H1 (cell line): ENCODE results near the gene FMNL2. TPM values are rescaled to one million over a fixed set of nuclear protein-coding genes. Genes with fewer than 3 reads are reported as not detected.
A peak's percentile ranks its signal among the peaks of the same experiment; 100 is the strongest.

Source experiments
- CTCF ChIA-PET: fragments of 300-600 bp; sonication (Branson Sonifier 250); formaldehyde crosslinking; loops from one replicate; lab custom pipeline; 2021; ENCODE audit not compliant: partially characterized antibody; lab: Charles Lee
- POLR2A ChIA-PET: fragments of 300-600 bp; sonication (Branson Sonifier 250); formaldehyde crosslinking; loops from one replicate; lab custom pipeline; 2021; ENCODE audit warnings: inconsistent platforms; ENCODE audit not compliant: partially characterized antibody; lab: Charles Lee
- DNase-seq, 2 experiments: peaks; one replicate each; pipeline versions ENCODE4 v3.0.0 to v3.0.0-alpha.2; 2010 to 2022; ENCODE audit warnings: low spot score in 2 of 2, low read depth in 1 of 2, mixed read lengths in 1 of 2
- FAIRE-seq: peaks from 2 replicates; lab custom pipeline; 2011; peaks lifted over from hg19 to GRCh38; lab: Jason Lieb, UNC
- H2AFZ ChIP-seq: 2 replicates; pipeline ENCODE4 v1.8.1; 2012; ENCODE audit warnings: low read length, inconsistent platforms
- H2AK5ac ChIP-seq: 2 replicates; pipeline ENCODE4 v1.6.1; 2013; ENCODE audit warnings: low read depth, low read length
- H2BK120ac ChIP-seq: replicated peaks from 2 replicates; pipeline ENCODE3; 2013; ENCODE audit warnings: low read depth, low read length, inconsistent platforms
- H2BK12ac ChIP-seq: 2 replicates; pipeline ENCODE4 v1.6.1; 2013; ENCODE audit warnings: low read depth, low read length
- H2BK15ac ChIP-seq: 2 replicates; pipeline ENCODE4 v1.6.1; 2013; ENCODE audit warnings: low read length
- H2BK20ac ChIP-seq: 2 replicates; pipeline ENCODE4 v1.6.1; 2013; ENCODE audit warnings: low read length
- H2BK5ac ChIP-seq: 2 replicates; pipeline ENCODE4 v1.6.1; 2013; ENCODE audit warnings: low read depth, low read length
- H3K14ac ChIP-seq: 2 replicates; pipeline ENCODE4 v1.6.1; 2013; ENCODE audit warnings: inconsistent platforms; ENCODE audit not compliant: insufficient read length
- H3K18ac ChIP-seq: 2 replicates; pipeline ENCODE4 v1.6.1; 2013; ENCODE audit warnings: low read length; ENCODE audit errors: extremely low read depth
- H3K23ac ChIP-seq: 2 replicates; pipeline ENCODE4 v1.6.1; 2013; ENCODE audit warnings: inconsistent platforms; ENCODE audit not compliant: insufficient read length
- H3K23me2 ChIP-seq: 2 replicates; pipeline ENCODE4 v1.6.1; 2013; ENCODE audit warnings: low read depth, low read length
- H3K27ac ChIP-seq: 2 replicates; pipeline ENCODE4 v1.6.1; 2011; ENCODE audit warnings: low read depth, low read length, inconsistent platforms
- H3K27me3 ChIP-seq, 4 experiments: replicated peaks in 1 of 4; 1 replicate in 1 of 4; 2 replicates in 3 of 4; pipeline versions ENCODE4 v1.6.1 to v1.8.1; 2011 to 2013; ENCODE audit warnings: low read length in 3 of 4, mild to moderate bottlenecking in 3 of 4, inconsistent platforms in 2 of 4, mixed read lengths in 2 of 4, moderate library complexity in 1 of 4; ENCODE audit not compliant: control insufficient read depth in 3 of 4, insufficient read depth in 3 of 4; ENCODE audit errors: extremely low read depth in 1 of 4
- H3K36me3 ChIP-seq, 4 experiments: 2 replicates each; pipeline versions ENCODE4 v1.6.1 to v1.8.1; 2011 to 2013; ENCODE audit warnings: mild to moderate bottlenecking in 4 of 4, low read length in 3 of 4, moderate library complexity in 2 of 4, control low read depth in 1 of 4, inconsistent platforms in 1 of 4; ENCODE audit not compliant: insufficient read depth in 4 of 4, control insufficient read depth in 2 of 4
- H3K4ac ChIP-seq: replicated peaks from 2 replicates; pipeline ENCODE3; 2013; ENCODE audit warnings: low read length, low read depth, mixed read lengths, inconsistent platforms; ENCODE audit not compliant: insufficient read length
- H3K4me1 ChIP-seq, 4 experiments: replicated peaks in 1 of 4; 1 replicate in 1 of 4; 2 replicates in 3 of 4; pipeline versions ENCODE4 v1.6.1 to v1.8.1; 2011 to 2013; ENCODE audit warnings: low read length in 3 of 4, inconsistent platforms in 2 of 4, mixed read lengths in 1 of 4; ENCODE audit not compliant: insufficient read depth in 4 of 4, control insufficient read depth in 3 of 4
- H3K4me2 ChIP-seq, 2 experiments: 2 replicates each; pipeline versions ENCODE4 v1.6.1 to v1.8.1; 2011 to 2013; ENCODE audit warnings: low read depth in 2 of 2, low read length in 2 of 2, control low read depth in 1 of 2, inconsistent platforms in 1 of 2, mild to moderate bottlenecking in 1 of 2; ENCODE audit not compliant: insufficient read depth in 1 of 2
- H3K4me3 ChIP-seq, 4 experiments: fragments of 200-600, 300-600 bp in 1 of 4; sonication (generic), shearing (Covaris generic), sonication (Bioruptor Twin) in 1 of 4; 2 replicates each; pipeline versions ENCODE4 v1.5.1 to v1.8.1; 2011 to 2016; ENCODE audit warnings: low read length in 4 of 4, low read depth in 3 of 4, control low read depth in 2 of 4, inconsistent platforms in 2 of 4, mild to moderate bottlenecking in 2 of 4, mixed read lengths in 1 of 4, moderate library complexity in 1 of 4; ENCODE audit not compliant: insufficient read depth in 2 of 4; ENCODE audit errors: extremely low read depth in 1 of 4
- H3K56ac ChIP-seq: replicated peaks from 2 replicates; pipeline ENCODE3; 2013; ENCODE audit warnings: low read depth, mild to moderate bottlenecking, mixed read lengths, low read length, inconsistent platforms; ENCODE audit not compliant: insufficient read length
- H3K79me1 ChIP-seq: 2 replicates; pipeline ENCODE4 v1.6.1; 2013; ENCODE audit warnings: low read depth, low read length, control low read depth
- H3K79me2 ChIP-seq, 2 experiments: 2 replicates each; pipeline versions ENCODE4 v1.6.1 to v1.8.1; 2012 to 2013; ENCODE audit warnings: low read length in 2 of 2, mild to moderate bottlenecking in 2 of 2, inconsistent platforms in 1 of 2; ENCODE audit not compliant: insufficient read depth in 2 of 2, control insufficient read depth in 1 of 2
- H3K9ac ChIP-seq, 4 experiments: replicated peaks in 1 of 4; 1 replicate in 1 of 4; 2 replicates in 3 of 4; pipeline versions ENCODE4 v1.6.1 to v1.8.1; 2011 to 2013; ENCODE audit warnings: low read depth in 3 of 4, low read length in 3 of 4, control low read depth in 2 of 4, mild to moderate bottlenecking in 2 of 4, moderate library complexity in 2 of 4, inconsistent platforms in 1 of 4; ENCODE audit errors: extremely low read depth in 1 of 4
- H3K9me3 ChIP-seq, 2 experiments: 2 replicates each; pipeline versions ENCODE4 v1.6.1 to v1.8.1; 2012 to 2013; ENCODE audit warnings: mild to moderate bottlenecking in 2 of 2, moderate library complexity in 2 of 2, control low read depth in 1 of 2, inconsistent platforms in 1 of 2, low read depth in 1 of 2, low read length in 1 of 2, mixed read lengths in 1 of 2; ENCODE audit not compliant: insufficient read depth in 2 of 2
- H4K20me1 ChIP-seq, 2 experiments: replicated peaks in 1 of 2; 2 replicates each; pipeline versions ENCODE3 to v1.8.1; 2011 to 2013; ENCODE audit warnings: inconsistent platforms in 2 of 2, low read length in 2 of 2, mild to moderate bottlenecking in 1 of 2; ENCODE audit not compliant: insufficient read depth in 2 of 2, control insufficient read depth in 1 of 2
- H4K5ac ChIP-seq: 2 replicates; pipeline ENCODE4 v1.6.1; 2013; ENCODE audit warnings: low read length, low read depth, mixed read lengths, inconsistent platforms; ENCODE audit not compliant: insufficient read length
- H4K8ac ChIP-seq: 2 replicates; pipeline ENCODE4 v1.8.0; 2013; ENCODE audit warnings: mild to moderate bottlenecking, moderate library complexity, low read length, inconsistent platforms; ENCODE audit not compliant: insufficient read depth; ENCODE audit errors: extremely low read depth
- H4K91ac ChIP-seq: replicated peaks from 2 replicates; pipeline ENCODE3; 2013; ENCODE audit warnings: low read length, mixed read lengths, inconsistent platforms; ENCODE audit not compliant: insufficient read length
- KDM4A ChIP-seq: IDR thresholded peaks from one replicate; pipeline ENCODE4 v1.7.1; 2012; ENCODE audit warnings: low read depth, mild to moderate bottlenecking, moderate library complexity, low read length, inconsistent platforms; ENCODE audit not compliant: severe bottlenecking
- TAF1 ChIP-seq: IDR thresholded peaks from 2 replicates; pipeline ENCODE4 v1.6.1; 2011; ENCODE audit warnings: mild to moderate bottlenecking, low read depth, low read length
- TCF12 ChIP-seq: IDR thresholded peaks from 2 replicates; pipeline ENCODE4 v1.6.1; 2011; ENCODE audit warnings: low read depth, mild to moderate bottlenecking, low read length
- USF2 ChIP-seq: IDR thresholded peaks from 2 replicates; pipeline ENCODE4 v1.6.1; 2011; ENCODE audit warnings: low read length, improper control_type of control experiment
- WGBS, 2 experiments: shearing (Covaris generic) in 1 of 2; methylation state at CpG; one replicate each; pipeline versions ENCODE4 v1.1.6 to v1.1.7; 2013 to 2015; ENCODE audit warnings: low lambda C conversion rate in 2 of 2, mixed read lengths in 2 of 2, inconsistent platforms in 1 of 2, low coverage in 1 of 2, missing lambda C conversion rate in 1 of 2; ENCODE audit not compliant: insufficient replicate concordance in 2 of 2, insufficient coverage in 1 of 2, insufficient read length in 1 of 2; ENCODE audit errors: extremely low coverage in 1 of 2, missing lambda C conversion rate in 1 of 2; 5-methylcytosine and 5-hydroxymethylcytosine counted together
- polyA plus RNA-seq, 7 experiments: library from polyadenylated mRNA; depleted of rRNA in 3 of 7; stranded (reverse) in 5 of 7; unstranded in 2 of 7; fragments of >200 nt in 5 of 7; fragments of 200-250 nt in 2 of 7; gene quantifications; 1 replicate in 5 of 7; 2 replicates in 1 of 7; 4 replicates in 1 of 7; pipeline versions ENCODE4 v1.2.1 to v1.2.3, GENCODE V29; 2011 to 2013; ENCODE audit warnings: missing spikeins in 2 of 7, mixed read lengths in 2 of 7
- total RNA-seq: library from RNA; stranded (reverse); fragmentation: NEBNext Ultra II Directional; extraction: Animal tissue kit (Norgen Biotek cat#: 25700); gene quantifications from 2 replicates; pipeline ENCODE4 v1.2.1, GENCODE V29; 2021

FMNL2 gene
- total and polyA plus RNA-seq, 2 of the 8 experiments (the other 6 are each of a cell fraction or from before 2014, with no cell fraction given) = 15.5 to 45.1 TPM

DNA sequence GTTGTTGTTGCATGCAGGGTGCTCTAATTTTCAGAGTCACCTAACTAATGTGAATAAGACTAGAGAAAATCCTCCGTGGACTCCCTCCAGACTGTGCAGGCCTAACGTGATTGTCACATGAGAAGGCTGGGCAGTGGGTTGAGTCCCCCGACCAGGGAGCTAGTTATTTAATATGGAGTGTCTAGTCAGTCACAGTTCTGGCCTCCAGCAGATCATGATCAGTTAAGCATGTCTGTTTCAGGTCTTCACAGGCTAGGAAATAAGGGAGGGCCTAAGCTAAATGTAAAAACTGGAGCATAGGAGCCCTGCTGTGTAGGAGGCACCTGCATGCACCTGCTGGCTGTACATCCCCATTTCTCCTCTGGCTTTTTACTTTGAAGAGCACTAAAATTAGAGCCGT is 295.5 kb downstream of the FMNL2 start:
- H3K27ac ChIP-seq = no peak overlapping the region
- peaks cover 0 to 1% (median 0%) of the 10 kb centered on the region in 4 experiments; a peak in 1 of 7 replicates for H3K27me3 ChIP-seq
- TF ChIP-seq KDM4A (no peak), TAF1 (no peak), USF2 (no peak), TCF12 (no peak)
- no peaks in the 10 kb centered on the region for H3K79me2 ChIP-seq
- H4K91ac ChIP-seq = no peak overlapping the region
- no peak overlapping the region for H2BK5ac ChIP-seq
- peak overlapping the region in 1 of 4 experiments; percentile 13; a peak in 1 of 7 replicates for H3K9ac ChIP-seq
- no peaks in the 10 kb centered on the region for H3K23me2 ChIP-seq
- no peak overlapping the region for H2BK20ac ChIP-seq
- H2BK120ac ChIP-seq = no peak overlapping the region
- no peak overlapping the region for H3K56ac ChIP-seq
- 96% methylated on average over 4 of the region's 4 CpGs; no CpG with 5 or more reads in 1 of the 2 experiments for WGBS, 2 experiments
- H3K4ac ChIP-seq = no peak overlapping the region
- H3K23ac ChIP-seq = no peak overlapping the region
- H3K14ac ChIP-seq = no peak overlapping the region
- POLR2A ChIA-PET = no interaction called here
- H3K4me1 ChIP-seq = no peaks in the 10 kb centered on the region
- no peak overlapping the region for H4K5ac ChIP-seq
- DNase-seq (no peak), FAIRE-seq (no peak)
- H3K18ac ChIP-seq = no peak overlapping the region
- no peak overlapping the region for H3K4me2 ChIP-seq
- H2AK5ac ChIP-seq = no peak overlapping the region
- CTCF ChIA-PET = interaction anchor here (0.5 to 1.9 kb wide), 5 partner anchors 12 to 667 kb away, joined by 3 to 6 read pairs (median 3); no protein-coding TSS in a partner anchor
- H2BK15ac ChIP-seq = no peak overlapping the region
- H2BK12ac ChIP-seq = no peak overlapping the region
- no peak overlapping the region for H3K4me3 ChIP-seq
- no peaks in the 10 kb centered on the region for H3K9me3 ChIP-seq
- H4K20me1 ChIP-seq = no peaks in the 10 kb centered on the region
- no peak overlapping the region for H4K8ac ChIP-seq
- H2AFZ ChIP-seq = no peak overlapping the region
- no peaks in the 10 kb centered on the region for H3K79me1 ChIP-seq
- H3K36me3 ChIP-seq = peaks cover 6 to 26% (median 22%) of the 10 kb centered on the region in 4 experiments; a peak in 7 of 8 replicates
